Measurements from ENCODE around the gene RELN. TPM values are rescaled to one million over a fixed set of nuclear protein-coding genes. Genes with fewer than 3 reads are reported as not detected.
A peak's percentile ranks its signal among the peaks of the same experiment; 100 is the strongest.
"Not testable (repeated sequence)": the region's sequence is repeated elsewhere in the genome, so short reads cannot be mapped to it uniquely, and the experiment has no call there.

The RELN gene
- 0.10 TPM for total RNA-seq (2021; ENCODE audit: unreplicated experiment)
- polyA plus RNA-seq (2012; ENCODE audit: insufficient read length): not detected
- percentile 8 among the genes with signal in this experiment for Bru-seq, nascent RNA
- percentile 8 among the genes with signal in this experiment for BruChase-seq, experiment 1, labeled RNA remaining after a 2-hour chase
- BruChase-seq, experiment 2, labeled RNA remaining after a 6-hour chase: percentile 11 among the genes with signal in this experiment
- long read RNA-seq: 0 reads

- Histone ChIP-seq H3K4me1 (ENCODE audit: control insufficient read depth, insufficient read depth, low read length) (peaks cover 3% of the 10 kb centered on the region; the same call in 1 of the 2 replicates), H3K27me3 (ENCODE audit: control insufficient read depth, insufficient read depth, low read length) (peaks cover 47% of the 10 kb centered on the region), H3K9me3 (ENCODE audit: control insufficient read depth, insufficient read depth, low read depth, low read length) (no peaks in the 10 kb centered on the region), H3K27ac (ENCODE audit: low read length) (no peak within 1 kb of the TSS), H3K36me3 (ENCODE audit: control insufficient read depth, insufficient read depth, low read length) (no peaks in the 10 kb centered on the region), H3K4me3 (ENCODE audit: low read depth in 2 of 2, low read length in 2 of 2) (peak within 1 kb of the TSS; percentile 29 to 41)
- ChIA-PET POLR2A (no interaction called here), CTCF (no interaction called here)
- BruUV-seq (replicated peaks): no TSS peak
- DNase-seq (ENCODE audit: low read depth, low spot score) (no peak), ATAC-seq (peak; percentile 76)
- TF ChIP-seq CTCF (IDR thresholded peaks at IDR 0.05): no peak
- TF ChIP-seq POLR2AphosphoS5 (IDR thresholded peaks at IDR 0.05; ENCODE audit: low read depth, low read length): no peak
- TF ChIP-seq, protein P1, sequence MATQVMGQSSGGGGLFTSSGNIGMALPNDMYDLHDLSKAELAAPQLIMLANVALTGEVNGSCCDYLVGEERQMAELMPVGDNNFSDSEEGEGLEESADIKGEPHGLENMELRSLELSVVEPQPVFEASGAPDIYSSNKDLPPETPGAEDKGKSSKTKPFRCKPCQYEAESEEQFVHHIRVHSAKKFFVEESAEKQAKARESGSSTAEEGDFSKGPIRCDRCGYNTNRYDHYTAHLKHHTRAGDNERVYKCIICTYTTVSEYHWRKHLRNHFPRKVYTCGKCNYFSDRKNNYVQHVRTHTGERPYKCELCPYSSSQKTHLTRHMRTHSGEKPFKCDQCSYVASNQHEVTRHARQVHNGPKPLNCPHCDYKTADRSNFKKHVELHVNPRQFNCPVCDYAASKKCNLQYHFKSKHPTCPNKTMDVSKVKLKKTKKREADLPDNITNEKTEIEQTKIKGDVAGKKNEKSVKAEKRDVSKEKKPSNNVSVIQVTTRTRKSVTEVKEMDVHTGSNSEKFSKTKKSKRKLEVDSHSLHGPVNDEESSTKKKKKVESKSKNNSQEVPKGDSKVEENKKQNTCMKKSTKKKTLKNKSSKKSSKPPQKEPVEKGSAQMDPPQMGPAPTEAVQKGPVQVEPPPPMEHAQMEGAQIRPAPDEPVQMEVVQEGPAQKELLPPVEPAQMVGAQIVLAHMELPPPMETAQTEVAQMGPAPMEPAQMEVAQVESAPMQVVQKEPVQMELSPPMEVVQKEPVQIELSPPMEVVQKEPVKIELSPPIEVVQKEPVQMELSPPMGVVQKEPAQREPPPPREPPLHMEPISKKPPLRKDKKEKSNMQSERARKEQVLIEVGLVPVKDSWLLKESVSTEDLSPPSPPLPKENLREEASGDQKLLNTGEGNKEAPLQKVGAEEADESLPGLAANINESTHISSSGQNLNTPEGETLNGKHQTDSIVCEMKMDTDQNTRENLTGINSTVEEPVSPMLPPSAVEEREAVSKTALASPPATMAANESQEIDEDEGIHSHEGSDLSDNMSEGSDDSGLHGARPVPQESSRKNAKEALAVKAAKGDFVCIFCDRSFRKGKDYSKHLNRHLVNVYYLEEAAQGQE (IDR thresholded peaks at IDR 0.05; ENCODE audit: insufficient read depth in 1 of 2, low read depth in 2 of 2, low read length in 1 of 2): no peak
- no peak for TF ChIP-seq TCF7L2 (IDR thresholded peaks at IDR 0.05; ENCODE audit: low read depth, low read length)
- no peak for TF ChIP-seq SIN3A (IDR thresholded peaks at IDR 0.05; ENCODE audit: borderline replicate concordance, insufficient read depth, low read depth, low read length)
- intact Hi-C loops (cut with micrococcal nuclease; ENCODE audit: unreplicated experiment): no loop called here
- in situ Hi-C loops (cut with HindIII; ENCODE audit: low pct_unique_long_range_greater_than_20kb, low sequenced_read_pairs): no loop called here
Observed at GRCh38 chr7:103989200-103989784, at the start of gene RELN. TSS of gene RELN (minus strand) at chr7:103989658. CDS start at chr7:103989356, 302 bp downstream.

- POLR2A ChIA-PET: no interaction called here
- in situ Hi-C loops (cut with HindIII; ENCODE audit: low pct_unique_long_range_greater_than_20kb, low sequenced_read_pairs) (no loop called here), intact Hi-C loops (cut with micrococcal nuclease; ENCODE audit: unreplicated experiment) (no loop called here)
- H3K4me1 ChIP-seq (ENCODE audit: control insufficient read depth, insufficient read depth, low read length): no peaks in the 10 kb centered on the region
- ATAC-seq (no peak), DNase-seq (ENCODE audit: low read depth, low spot score) (no peak)
- no peak overlapping the region for H3K4me3 ChIP-seq (ENCODE audit: low read depth in 2 of 2, low read length in 2 of 2)
- no TSS peak for BruUV-seq (replicated peaks)
- CTCF ChIA-PET: no interaction called here
- no peaks in the 10 kb centered on the region for H3K9me3 ChIP-seq (ENCODE audit: control insufficient read depth, insufficient read depth, low read depth, low read length)
- no peaks in the 10 kb centered on the region; the same call in 1 of the 2 replicates for H3K27me3 ChIP-seq (ENCODE audit: control insufficient read depth, insufficient read depth, low read length)
- no peak overlapping the region for H3K27ac ChIP-seq (ENCODE audit: low read length)
- TF ChIP-seq, protein P1 (IDR thresholded peaks at IDR 0.05; ENCODE audit: insufficient read depth in 1 of 2, low read depth in 2 of 2, low read length in 1 of 2): no peak
- no peak for TF ChIP-seq CTCF (IDR thresholded peaks at IDR 0.05)
- TF ChIP-seq TCF7L2 (IDR thresholded peaks at IDR 0.05; ENCODE audit: low read depth, low read length): no peak
- no peak for TF ChIP-seq SIN3A (IDR thresholded peaks at IDR 0.05; ENCODE audit: borderline replicate concordance, insufficient read depth, low read depth, low read length)
- TF ChIP-seq POLR2AphosphoS5 (IDR thresholded peaks at IDR 0.05; ENCODE audit: low read depth, low read length): no peak
- H3K36me3 ChIP-seq (ENCODE audit: control insufficient read depth, insufficient read depth, low read length): no peaks in the 10 kb centered on the region
Observed at GRCh38 chr7:104038136-104038535, 48.7 kb upstream of the RELN start.

DNA sequence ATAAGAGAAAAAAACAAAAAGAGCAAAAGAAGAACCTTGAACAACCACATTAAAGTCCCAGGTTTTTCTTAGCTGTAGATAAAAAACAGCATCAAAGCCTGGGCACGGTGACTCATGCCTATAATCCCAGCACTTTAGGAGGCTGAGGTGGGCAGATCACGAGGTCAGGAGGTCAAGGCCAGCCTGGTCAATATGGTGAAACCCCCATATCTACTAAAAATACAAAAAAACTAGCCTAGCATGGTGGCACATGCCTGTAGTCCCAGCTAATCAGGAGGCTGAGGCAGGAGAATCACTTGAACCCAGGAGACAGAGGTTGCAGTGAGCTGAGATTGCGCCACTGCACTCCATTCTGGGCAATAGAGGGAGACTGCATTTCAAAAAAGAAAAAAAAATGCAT lies 47.4 kb upstream of the RELN start:
- POLR2A ChIA-PET: interaction anchor here (0.6 kb wide), 1 partner anchor 510 kb away, joined by 6 read pairs; no protein-coding TSS in a partner anchor
- in situ Hi-C loops (cut with HindIII; ENCODE audit: low pct_unique_long_range_greater_than_20kb, low sequenced_read_pairs): not testable (repeated sequence)

More for the DNA sequence above, 47.4 kb upstream of the RELN start:
- BruUV-seq (replicated peaks); DNase-seq (ENCODE audit: low read depth, low spot score); H3K4me3 ChIP-seq (ENCODE audit: low read depth in 2 of 2, low read length in 2 of 2); H3K27ac ChIP-seq (ENCODE audit: low read length); intact Hi-C loops (cut with micrococcal nuclease; ENCODE audit: unreplicated experiment); H3K27me3 ChIP-seq (ENCODE audit: control insufficient read depth, insufficient read depth, low read length); H3K9me3 ChIP-seq (ENCODE audit: control insufficient read depth, insufficient read depth, low read depth, low read length); ATAC-seq; H3K36me3 ChIP-seq (ENCODE audit: control insufficient read depth, insufficient read depth, low read length); H3K4me1 ChIP-seq (ENCODE audit: control insufficient read depth, insufficient read depth, low read length): not testable (repeated sequence)
- CTCF ChIA-PET: interaction anchor here (0.6 kb wide), 1 partner anchor 43 kb away, joined by 6 read pairs; no protein-coding TSS in a partner anchor

Measured in Panc1 (cell line).